CD4-positive, alpha-beta T cell treated with Interleukin-12 subunit alpha and Interleukin-12 subunit beta, for 1 hour (primary cell): ENCODE results near the gene CDK7.

ENCODE experiments used
- DNase-seq: peaks from one replicate; pipeline ENCODE4 v3.0.0-alpha.2; 2020

CDK7 gene

DNA sequence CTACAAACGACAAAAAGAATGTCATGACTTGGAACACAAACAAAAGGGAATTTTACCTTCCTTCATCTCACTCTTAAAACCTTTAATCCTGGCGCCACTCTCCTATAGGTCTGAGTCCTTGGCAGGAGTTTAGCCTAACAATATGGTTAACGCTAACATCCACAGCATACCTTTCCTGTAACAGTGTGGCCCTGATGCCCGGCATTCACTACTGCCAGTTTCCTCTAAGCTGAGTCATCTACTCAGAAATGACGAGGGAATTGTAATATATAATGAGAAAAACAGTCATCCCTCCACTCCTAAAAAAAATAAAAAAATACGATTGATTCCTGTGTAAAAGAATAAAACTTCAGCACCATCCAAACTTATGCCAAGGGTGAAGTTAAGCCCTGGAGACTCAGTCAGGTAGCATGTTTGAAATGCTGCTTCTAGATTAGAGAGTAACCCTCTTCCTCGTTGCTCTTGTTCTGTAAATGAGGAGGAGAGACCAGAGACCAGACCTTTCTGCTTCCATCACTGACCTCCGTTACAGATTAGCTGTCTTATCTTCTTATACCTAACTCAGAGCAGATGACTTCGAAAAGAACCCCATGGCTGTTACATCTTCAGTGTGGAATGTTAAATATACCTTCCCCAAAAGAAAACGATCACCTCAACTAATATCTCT lies 60.5 kb downstream of the CDK7 start:
- no peak for DNase-seq

DNA sequence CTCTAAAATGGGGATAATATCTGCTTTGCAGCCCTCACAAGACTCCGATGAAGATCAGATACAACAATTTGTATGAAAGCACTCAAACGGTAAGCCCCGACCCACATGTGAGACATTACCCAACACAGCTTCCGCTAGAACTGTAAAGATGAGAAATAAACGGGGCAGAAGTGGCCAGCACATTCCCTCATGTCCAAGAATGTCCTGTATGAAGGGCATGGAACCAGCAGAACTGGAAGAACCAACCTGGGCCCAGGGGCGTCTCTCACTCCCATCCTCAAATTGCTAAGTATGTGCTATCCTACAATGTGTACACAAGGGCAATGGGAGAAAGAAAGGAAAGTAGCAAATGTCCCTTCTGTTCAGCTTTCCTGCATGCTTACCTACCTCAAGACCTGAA lies 64.9 kb downstream of the CDK7 start:
- no peak for DNase-seq

DNA sequence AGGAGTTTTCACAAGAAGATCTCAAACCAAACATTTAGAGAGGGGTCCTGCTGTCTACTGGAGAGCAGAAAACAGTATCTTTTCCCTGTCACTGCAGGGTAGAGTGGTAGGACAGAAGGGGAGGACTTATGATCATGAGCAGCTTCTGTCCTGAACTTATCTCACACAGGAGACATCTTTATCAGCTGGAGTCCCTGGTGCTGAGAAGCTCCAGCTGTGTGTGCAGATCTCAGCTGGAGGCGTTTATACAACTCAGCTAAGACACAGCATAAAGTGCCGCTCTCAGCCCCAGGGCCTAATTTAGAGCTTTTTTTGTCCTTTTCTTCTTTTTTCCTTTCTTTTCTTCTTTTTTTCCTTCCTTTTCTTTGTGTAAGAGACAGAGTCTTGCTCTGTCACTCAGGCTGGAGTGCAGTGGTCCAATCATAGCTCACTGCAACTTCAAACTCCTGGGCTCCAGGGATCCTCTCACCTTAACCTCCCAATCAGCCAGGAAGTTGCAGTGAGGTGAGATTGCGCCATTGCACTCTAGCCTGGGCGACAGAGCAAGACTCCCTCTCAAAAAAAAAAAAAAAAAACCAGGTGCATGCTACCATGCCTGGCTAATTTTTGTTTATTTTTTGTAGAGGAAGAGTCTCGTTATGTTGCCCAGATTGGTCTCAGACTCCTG lies 66.0 kb downstream of the CDK7 start:
- DNase-seq: no peak

DNA sequence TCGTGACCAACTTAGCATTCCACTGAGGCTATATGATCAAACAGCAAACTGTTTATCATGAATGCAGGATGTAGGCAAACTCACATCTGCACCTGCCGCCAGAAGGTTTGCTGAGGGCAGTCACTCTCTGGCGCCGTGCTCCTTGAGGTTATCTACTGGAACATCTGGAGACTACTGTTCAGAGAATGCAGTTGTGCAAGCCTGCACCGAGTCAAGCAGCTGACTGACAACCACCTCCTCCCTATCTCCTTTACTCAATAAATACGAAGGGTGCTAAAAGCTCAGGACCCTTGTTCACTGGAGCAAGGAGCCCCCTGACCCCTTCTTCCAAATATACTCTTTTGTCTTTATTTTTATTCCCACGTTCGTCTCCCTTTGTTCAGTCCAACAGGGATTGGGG lies 70.8 kb downstream of the CDK7 start:
- DNase-seq: no peak

DNA sequence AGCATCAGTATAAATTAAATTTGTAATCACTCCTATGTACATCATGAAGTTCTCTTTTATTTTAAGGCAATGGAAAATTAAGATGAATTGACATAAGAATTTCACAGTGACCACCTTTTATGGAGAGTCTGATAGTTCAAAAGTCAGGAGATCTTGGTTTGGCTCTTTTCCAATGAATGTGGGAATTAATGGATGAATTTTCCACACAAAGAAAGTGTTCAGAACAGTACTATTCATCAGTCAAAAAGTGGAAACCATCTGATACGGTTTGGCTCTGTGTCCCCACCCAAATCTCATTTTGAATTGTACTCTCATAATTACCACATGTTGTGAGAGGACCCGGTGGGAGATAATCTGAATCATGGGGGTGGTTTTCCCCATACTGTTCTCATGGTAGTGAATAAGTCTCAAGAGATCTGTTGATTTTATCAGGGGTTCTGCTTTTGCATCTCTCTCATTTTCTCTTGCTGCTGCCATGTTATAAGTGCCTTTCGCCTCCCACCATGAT lies 73.4 kb downstream of the CDK7 start:
- DNase-seq: no peak

DNA sequence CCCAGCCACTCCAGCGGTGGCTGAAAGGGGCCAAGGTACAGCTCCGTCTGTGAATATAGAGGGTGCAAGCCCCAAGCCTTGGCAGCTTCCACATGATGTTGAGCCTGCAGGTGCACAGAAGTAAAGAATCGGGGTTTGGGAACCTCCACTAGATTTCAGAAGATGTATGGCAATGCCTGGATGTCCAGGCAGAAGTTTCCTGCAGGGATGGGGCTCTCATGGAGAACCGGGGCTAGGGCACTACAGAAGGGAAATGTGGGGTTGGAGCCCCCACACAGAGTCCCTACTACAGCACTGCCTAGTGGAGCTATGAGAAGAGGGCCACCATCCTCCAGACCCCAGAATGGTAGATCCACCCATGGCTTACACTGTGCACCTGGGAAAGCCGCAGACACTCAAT lies 74.7 kb downstream of the CDK7 start:
- no peak for DNase-seq

DNA sequence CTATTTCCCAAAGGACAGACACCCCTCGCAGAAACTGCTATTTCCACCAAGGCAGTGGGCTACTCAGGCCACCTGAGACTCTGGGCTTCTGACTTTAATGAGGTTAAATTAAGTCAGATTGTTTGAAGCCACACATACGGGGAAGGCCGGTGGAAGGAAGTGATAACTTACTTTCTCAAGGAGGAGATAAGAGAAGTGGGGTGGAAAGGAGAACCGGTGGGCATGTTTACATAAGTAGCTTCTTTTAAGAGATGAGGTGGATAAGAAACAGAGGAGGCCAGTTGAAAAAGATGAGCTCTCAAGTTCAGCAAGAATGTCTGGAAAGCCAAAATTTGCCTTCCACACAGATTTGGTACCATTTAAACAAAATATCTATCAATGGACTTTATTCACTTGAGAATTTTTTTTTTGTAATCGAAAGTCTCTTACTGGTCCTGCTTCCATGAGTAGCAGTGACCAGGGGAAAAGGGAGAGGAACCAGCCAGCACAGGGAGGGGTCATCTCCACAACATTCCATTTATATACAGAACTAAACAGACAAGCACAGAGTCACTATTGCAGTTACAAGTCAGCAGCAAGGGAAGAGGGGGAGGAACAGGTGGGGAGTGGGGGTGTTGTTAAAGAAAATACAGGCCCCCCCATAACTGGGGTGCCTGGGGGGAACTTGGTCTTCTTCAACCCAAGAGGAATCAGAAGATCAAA lies 77.9 kb downstream of the CDK7 start:
- no peak for DNase-seq

DNA sequence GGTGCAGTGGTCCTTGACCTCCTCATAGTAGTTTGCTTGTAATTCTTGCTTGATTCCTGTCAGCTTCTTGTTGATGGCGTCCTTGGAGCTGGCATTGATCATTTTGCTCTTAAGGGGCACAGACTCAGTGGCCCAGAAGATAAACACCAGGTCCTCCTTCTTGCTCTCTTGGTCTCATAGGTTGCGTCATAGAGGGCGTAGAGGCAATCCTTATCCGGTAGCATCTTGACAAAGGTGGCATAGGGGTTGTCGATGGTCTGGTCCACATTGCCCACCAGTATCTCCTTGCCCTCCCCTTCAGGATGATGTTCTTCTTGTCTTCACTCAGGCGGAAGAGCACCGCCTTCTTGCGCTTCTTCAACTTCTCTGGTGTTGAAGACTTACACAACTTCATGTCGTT lies 78.7 kb downstream of the CDK7 start:
- DNase-seq: no peak

DNA sequence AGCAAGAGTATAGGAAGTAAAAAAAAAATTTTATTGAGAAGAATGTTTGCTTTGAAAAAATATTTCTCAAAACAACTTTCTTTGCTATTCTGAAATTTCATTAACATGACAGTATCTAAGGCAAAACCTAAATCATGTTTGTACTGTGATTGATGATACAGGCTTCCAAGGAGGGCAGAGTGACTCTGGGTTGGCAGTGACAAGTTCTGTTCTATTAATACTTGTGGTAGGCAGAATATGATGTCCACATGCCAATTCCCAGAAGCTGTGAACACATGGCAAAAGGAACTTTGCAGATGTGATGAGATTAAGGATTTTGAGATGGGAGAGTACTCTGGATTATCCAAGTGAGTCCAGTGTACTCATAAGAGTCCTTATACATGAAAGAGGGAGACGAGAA lies 81.3 kb downstream of the CDK7 start:
- DNase-seq: no peak

DNA sequence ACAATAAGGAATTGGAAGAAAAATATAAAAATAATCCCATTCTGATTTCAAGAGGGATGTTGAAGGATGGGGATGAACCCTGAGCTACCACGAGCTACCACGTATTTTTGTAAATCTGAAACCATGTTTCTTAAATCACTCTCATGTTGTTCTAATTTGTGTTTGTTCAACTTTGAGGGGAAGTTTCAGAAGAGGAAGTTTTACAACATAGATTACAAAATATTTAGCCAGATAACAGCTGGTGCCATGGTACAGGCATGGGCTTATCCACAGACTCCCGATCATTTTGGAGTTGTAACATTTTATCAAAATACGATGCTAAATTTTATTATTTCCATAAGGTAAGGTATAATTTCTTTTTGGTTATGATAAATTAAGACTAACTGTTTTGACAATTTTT lies 82.7 kb downstream of the CDK7 start:
- DNase-seq: no peak

DNA sequence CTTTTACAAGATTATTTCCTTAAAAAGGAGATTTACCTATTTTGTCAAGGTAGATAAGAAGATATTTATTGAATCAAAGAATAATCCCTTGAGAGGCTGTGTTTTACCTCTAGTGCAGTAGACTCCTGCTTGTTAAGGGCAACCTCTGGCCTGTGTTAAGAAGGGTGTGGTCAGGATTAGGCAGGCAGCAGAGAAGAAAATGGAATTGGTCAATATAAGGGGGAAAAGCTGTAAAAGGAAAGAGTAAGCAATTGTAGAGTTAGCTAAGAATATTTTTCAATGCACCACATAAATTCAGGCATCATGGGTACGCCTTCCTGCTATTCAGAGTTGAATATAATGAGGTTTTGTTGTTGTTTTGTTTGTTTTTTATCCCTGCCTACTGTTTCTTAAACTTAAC lies 91.7 kb downstream of the CDK7 start:
- no peak for DNase-seq
